Stimulated activated CD8-positive, alpha-beta memory T cell treated with anti-CD3 and anti-CD28 coated beads, Interleukin-12 subunit alpha, Interleukin-12 subunit beta, amount 100 ng/mL, for 24 hours (primary cell): Measurements from ENCODE around the gene ARHGAP26.

Source experiments
- DNase-seq: peaks from one replicate; pipeline ENCODE4 v3.0.0-alpha.2; 2020; ENCODE audit errors: extremely low read depth

Gene ARHGAP26

DNA sequence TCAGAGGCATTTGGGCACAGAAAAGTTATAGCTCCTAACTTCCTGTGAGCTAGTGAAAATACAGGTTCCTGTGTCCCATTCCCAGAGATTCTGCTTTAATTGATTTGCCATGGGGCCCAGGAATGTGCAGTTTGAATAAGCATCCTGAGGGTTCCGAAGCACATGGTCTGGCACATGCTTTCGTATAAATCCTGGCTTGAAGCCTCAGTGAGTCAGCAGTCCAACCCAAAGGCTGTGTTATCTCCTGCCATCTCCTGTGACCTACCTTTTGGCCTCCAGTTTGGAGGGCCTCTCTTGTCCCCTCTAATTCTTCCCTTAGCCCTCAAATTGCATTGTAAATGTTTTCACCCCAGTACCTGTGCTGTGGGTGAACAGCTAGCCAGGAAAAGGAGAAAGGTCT is 449.5 kb downstream of the ARHGAP26 start:
- DNase-seq = no peak

DNA sequence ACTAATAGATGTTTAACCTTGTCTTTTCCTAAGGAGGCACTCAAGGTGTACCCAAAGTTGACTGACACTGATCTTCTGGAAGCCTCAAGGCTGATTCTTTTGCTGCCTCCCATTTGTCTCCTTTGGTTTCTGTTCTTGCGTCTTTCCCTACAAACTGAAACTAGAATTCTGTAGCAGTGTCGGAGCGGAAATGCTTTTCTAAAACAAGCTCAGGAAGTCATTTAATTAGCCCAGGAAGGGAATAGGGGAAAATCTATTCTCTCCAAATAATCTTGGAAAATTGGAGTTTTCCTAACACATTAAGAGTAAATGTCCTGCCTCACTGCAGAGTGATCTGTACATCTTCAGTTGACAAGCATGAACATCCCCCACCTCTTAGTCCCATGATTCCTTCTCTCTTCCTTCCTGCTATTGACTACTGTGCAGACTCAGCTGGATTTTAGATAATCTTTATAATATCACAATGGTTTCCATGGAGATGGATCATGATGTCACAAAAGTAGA is 450.6 kb downstream of the ARHGAP26 start:
- no peak for DNase-seq

DNA sequence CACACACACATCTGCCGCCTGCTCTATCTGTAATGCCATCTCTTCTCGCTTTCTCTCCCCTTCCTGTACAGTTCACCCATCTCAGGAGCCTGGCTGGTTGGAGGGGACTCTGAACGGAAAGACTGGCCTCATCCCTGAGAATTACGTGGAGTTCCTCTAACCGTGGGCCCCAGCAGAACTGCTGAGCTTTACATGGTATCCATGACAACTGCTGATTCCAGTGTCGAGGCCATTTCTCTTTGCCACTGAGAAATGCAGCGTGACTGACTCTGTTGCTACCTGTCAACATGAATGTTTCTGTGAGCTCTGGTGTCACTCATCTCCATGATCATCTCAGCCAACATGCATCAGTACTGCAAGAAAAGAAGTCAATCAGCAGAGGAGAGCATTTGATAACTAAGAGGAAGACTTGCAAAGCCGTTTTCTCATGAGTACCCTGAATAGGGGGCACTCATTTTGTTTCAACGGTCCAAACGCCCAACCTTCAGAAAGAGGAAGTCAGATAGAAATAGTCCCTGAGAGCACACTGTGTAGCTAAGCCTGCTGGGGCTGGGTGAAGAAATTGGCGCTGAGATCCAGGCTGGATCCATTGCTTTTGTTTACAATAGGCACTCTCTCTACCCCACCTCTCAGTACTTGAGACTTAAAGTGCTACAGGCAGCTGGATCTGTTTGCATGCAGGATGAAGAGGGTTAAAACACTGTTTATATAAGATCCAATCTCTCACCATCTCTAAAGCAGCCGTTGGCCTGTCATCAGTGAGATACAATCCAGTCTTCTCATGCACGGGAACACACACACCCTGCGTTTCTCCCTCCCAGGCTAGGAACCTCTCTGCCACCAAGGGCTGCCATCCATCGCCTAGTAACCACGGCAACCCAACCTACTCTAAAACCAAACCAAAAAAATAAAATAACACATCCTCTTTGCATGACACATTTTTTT is 452.4 kb downstream of the ARHGAP26 start:
- DNase-seq = no peak

DNA sequence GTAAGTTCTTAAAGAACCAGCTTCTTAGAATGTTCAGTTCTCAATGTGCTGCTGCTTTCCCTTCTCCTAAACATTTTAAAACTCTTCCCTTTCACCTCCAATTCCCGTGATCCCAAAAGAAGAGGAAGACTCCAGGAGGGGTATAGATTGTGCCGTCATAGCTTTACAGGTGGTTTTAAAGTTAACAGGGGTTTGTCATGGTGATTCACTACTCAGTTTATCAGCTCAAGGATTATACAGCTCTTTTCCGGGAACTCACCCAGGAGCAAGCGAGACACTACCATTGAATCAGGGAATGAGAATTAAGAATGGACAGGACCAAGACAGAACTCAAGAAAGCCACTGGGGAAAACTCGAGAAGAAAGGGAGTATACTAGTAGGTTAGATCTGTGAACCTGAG is 454.5 kb downstream of the ARHGAP26 start:
- no peak for DNase-seq

DNA sequence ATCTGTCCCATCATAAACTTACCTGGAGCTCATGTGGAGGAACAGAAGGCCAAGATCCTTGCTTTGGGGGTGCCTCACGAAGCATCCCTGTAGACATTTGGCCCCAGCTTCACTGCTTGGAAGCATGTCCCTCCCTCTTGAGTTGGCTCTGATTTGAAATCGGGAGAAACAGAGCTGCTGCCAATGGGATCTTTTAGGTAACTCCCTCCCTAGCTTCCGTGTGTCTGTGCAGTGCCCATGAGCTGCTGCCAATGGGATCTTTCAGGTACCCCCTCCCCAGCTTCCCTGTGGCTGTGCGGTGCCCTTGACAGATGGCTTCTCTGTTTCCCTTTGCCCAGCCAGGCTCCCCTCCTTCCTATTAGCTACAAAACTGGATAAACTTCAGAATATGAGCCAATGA is 455.3 kb downstream of the ARHGAP26 start:
- DNase-seq = no peak

DNA sequence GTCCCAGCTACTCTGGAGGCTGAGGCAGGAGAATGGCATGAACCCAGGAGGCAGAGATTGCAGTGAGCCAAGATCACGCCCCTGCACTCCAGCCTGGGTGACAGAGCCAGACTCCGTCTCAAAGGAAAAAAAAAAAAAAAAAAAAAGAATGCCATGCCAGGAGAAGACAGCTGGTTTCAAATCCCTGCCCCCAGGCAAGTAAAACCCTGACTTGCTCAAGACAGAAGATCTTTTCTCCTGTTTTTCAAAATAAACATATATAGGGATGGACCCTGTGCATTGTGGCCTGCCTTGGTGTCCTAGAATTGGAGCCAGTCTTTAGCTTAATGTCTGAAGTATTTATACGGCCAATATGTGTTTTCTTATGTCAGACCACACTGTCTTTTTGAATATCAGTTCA is 456.2 kb downstream of the ARHGAP26 start:
- no peak for DNase-seq

DNA sequence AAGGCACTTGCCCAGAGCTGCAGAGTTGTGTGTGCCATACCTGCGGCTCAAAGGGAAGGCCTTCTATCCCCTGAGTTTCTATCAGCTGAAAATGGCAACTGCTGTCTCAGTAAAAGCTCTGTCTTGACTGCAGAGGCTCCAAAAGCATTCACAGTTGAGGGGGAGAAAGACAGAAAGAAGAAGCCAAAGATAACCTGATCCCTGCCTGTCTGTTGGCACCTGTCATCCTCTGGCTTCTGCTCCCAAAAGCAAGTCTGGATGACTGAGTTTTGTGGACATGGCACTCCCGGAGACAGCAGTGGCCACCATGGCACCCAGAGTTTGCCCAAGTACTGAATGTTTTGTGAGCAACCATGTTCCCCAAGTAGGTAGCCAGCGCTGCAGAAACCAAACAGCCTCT is 456.7 kb downstream of the ARHGAP26 start:
- DNase-seq = no peak

DNA sequence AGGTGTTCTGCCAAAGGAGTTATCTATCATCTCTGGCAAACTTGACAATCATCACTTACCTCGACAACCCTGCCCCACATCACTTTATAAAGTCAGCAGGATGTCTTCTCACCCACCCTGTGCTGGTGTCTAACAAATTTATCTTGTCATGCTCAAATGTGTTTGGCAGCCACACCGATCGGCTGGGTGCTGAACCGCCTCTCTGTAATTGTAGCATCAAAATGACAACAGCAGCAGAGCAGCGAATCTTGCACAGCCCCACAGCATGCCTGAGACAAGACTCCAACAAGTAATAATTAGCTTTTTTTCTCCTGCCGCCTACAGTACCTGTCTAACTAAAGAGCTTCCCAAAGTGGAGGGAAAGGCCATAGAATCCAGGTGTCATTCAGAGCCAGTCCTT is 457.1 kb downstream of the ARHGAP26 start:
- no peak for DNase-seq

DNA sequence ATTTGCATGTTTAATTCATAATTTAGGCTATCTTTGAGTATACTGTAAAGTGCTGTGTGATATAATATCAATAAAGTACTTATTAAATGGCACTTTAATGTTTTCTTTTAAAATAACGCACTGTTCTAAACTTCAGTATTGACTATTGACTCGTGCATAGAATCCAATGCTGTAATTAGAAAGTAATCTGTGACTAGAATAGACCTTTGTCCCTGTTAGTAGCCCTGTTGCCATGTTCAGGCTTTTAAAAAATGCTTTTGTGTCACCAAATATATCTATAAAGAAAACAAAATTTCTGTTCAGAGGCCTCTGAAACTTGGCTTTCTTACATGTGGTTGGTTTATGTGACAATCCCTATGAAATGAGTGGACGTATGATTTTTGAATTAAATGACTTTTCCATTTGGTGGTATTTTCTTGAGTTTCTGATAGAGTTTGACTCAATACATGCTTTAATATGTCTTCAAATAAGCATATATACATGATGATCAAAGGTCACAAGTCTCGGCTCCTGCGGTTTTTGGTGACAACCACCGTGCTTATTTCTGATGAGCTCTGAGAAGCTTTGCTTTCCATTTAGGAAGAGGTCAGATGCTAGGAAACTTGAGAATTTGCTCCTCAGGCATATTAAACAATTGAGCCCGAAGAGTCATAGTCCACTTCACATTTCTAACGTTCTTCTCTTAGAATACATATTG is 458.6 kb downstream of the ARHGAP26 start:
- DNase-seq = no peak

DNA sequence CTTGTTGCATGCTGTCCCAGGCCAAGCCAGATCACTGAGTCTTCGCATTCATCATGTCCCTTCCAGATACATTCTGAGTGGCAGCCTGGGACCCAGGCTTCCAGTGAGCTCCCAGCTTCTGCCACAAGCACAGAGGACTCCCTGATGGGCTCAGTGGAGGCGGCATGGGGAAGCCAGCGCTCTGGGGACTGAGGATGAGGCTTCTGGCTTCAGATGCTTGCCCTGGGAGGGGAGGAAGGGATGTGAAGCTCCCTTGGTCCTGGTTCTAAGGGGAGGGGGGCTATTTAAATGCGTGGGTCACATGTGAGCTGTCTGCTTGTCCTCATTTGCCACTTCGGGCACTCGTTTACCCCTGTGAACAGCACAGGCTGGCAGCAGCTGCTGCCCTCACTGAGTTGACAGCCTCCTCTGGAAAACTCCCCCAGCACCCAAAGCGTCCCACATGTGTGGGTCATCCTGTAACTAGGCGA is 459.3 kb downstream of the ARHGAP26 start:
- no peak for DNase-seq

DNA sequence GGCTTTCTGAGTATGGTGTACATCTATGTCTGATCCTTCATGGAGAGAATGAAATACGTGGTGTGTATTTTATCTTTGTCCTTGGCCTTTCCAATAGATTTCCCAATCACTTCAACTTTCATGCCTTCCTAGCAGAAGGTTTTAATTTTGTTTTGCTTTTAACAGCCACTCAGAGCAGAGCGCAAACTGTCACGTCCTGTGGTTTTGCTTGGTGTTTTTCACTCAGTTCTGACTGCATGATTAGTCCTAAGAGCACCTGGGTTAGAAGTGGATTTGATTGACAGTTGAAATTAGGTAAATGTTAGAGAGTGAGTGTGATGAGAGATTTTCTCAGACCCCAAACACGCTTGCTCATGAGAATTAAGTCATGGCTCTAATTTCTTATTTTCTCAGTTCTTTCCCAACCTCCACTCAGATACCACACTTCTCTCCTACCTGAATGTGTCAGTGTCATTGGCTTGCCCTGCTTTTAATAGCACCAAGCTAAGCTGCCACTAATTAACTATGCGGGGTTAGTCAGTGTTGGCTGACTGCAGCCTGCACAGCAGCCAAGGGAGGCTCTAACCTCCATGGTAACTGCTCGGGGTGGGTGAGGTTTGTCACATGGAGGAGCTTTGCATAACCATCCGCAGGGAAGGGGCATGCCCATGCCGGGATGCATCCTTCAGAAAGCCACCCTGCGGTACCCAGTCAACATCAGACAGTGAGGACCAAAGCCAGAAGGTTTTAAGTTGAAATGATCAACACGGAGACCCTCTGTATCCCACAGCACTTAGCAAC is 459.9 kb downstream of the ARHGAP26 start:
- no peak for DNase-seq

DNA sequence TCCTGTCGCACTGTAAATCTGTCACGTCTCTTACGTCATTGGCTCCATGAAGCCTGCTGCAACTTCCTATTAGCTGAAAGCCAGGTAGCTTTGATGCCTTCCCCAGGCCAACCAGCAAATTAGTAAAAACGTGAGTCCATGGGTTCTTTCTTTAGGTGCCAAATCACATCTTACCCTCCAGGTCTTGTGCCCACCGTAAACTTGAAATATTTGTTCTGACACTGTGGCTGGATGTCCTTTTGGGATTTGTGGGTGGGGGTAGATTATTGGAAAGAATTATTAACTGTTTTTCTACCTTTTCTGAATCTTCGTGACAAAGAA is 460.5 kb downstream of the ARHGAP26 start:
- DNase-seq = no peak

DNA sequence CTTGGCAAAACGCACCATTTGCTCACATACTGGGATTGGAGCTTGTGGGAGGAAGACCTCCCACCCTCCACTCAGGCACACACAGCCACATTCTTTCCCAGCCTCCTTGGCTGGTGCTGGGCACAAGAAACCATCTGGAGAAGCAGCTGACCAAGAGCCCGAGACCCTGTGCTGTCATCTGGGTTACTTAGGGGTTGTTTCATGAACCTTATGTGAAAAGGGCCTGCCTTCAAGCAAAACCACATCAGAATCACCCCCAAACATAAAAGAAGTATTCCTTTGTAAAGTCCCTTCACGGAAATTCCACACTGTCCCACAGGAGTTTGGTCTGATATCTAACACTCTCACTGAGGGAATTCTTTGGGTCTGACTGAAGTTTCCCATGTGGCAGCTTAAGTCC is 461.2 kb downstream of the ARHGAP26 start:
- no peak for DNase-seq

DNA sequence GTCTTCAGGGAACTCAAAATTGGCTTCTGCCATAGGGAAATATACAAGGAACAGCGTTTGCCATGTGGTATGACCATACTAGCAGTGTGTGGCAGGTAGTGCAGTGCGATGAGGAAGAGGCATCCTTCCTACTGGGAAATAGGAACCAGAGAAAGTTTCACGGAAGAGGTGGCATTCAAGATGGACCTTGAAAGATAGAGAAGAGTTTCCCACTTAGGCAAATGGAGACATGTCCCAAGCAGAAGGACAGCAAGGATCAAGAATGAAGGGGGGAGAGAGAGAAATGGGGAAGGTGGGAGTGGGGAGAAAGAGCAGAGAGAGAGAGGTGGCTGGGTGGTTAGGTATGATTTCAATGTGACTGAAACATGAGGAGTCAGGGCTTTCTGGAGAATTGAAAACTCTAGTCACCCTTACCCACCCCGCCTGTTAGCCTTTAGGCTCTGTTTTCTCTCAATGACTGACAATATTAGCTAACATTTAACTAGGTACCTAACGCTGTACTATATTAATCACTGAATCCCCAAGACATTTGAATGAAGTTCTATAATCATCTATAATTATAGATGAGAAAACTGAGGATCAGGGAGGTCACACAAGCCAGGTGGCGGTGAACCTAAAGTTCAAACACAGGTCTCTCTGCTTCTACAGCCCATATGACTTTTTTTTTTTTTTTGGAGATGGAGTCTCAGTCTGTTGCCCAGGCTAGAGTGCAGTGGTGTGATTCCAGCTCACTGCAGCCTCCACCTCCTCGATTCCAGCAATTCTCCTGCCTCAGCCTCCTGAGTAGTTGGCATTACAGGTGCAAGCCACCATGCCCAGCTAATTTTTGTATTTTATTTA is 462.0 kb downstream of the ARHGAP26 start:
- no peak for DNase-seq

DNA sequence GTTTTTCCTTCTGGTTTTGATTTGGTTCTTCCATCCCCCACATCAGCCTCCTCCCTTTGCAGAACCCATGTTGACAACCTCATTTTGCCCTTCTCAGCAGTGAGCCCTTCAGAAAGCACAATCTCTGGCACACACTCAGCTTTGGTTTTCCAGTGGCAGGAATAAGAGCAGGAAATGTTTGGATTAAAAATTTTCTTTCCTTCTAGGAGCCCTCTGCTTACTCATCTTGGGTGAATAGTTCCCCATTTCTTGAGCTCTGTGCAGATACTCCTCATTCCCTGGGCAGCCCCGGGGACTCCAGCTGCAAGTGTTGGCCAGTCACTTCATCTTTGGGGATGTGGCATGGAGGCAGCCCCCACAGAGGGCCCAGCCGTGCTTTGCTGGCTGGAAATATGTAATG is 462.9 kb downstream of the ARHGAP26 start:
- DNase-seq = no peak

DNA sequence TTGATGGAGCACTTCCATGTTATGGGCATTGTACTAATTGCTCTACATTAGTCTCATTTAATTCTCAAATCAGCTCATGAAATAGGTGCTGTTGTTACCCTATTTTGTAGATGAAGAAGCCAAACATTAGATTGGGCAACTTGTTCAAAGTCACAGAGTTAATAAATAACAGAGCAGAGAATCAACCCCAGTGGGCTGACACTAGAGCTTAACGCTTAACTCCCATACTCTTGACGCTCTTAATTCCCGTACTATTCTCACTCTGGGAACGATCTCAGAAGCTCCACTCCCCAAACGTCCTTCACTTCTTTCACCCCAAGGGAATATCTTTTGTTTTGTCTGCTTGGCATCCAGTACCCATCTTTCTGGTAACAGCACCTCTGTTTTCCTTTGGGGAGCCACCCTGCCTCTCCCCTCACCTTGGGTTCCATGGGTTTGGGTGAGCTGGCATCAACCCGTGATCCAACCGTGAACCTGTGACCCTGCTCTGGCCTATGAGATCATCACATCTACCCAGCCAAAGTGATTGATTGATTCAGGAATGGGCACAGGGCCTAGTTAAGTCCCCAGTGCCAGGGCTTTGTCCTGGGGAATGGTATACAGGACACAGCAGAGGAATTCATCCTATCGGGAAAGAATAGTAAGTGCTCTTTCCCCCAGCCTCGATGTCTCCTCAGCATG is 464.1 kb downstream of the ARHGAP26 start:
- no peak for DNase-seq

DNA sequence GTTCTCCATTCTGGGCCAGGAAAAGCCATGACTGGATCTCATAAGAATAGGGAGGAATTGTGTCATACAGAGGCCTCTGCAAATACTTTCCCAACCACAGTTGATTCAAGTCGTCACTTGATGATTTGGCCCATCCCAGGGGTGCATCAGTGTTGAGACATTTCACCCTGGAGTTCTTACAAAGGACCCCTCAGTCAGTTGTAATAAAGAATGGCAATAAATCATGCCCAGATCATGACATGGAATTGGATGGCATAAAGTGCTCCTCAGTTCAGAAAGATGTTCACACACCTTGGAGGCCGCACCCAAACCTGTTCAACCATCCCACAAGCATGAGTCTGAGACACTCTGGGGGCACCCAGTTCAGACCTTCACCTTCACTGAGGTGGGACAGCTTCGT is 465.2 kb downstream of the ARHGAP26 start:
- no peak for DNase-seq

DNA sequence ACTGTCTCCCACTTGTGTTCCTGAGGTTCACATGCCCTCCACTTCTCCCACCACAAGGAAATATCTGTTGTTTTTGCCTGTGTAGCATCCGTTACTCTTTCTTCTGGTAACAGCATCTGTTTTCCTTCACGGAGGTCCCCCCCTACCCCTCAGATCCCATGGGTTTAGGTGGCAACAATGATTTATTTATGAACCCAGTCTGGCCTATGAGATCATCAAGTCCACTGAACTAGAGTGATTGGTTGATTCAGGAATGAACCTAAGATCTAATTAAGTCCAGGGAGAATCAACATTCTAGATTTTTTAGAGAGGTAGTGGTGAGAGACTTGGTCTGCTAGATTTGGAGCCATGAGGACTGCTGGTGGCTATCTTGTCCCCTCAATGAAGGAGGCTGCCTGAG is 466.5 kb downstream of the ARHGAP26 start:
- DNase-seq = no peak

DNA sequence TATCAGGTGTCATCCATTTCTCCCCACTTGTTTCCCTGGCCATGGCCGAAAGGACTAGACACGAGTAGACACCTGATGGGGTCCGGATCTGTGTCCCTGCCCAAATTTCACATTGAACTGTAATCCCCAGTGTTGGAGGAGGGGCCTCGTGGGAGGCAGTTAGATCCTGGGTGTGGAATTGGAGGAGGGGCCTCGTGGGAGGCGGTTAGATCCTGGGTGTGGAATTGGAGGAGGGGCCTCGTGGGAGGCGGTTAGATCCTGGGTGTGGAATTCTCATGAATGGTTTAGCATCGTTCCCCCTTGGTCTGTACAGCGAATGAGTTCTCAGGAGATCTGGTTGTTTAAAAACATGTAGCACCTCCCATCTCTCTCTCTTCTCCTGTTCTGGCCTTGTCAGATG is 467.5 kb downstream of the ARHGAP26 start:
- no peak for DNase-seq

DNA sequence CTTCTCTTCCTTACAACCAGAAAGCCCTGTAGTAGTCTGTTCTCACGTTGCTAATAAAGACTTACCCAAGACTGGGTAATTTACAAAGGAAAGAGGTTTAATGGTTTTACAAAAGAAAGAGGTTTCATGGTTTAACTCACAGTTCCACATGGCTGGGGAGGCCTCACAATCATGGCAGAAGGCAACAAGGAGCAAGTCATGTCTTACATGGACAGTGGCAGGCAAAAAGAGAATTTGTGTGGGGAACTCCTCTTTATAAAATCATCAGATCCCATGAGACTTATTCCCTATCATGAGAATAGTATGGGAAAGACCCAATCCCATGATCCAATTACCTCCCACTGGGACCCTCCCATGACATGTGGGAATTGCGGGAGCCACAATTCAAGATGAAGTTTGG is 468.4 kb downstream of the ARHGAP26 start:
- DNase-seq = no peak
